H1 (cell line): ENCODE measurements around the gene TMEM129. TPM values are rescaled to one million over a fixed set of nuclear protein-coding genes. Genes with fewer than 3 reads are reported as not detected.

ENCODE experiments used
- CTCF ChIA-PET: fragments of 300-600 bp; sonication (Branson Sonifier 250); formaldehyde crosslinking; loops from one replicate; lab custom pipeline; 2021; ENCODE audit not compliant: partially characterized antibody; lab: Charles Lee
- POLR2A ChIA-PET: fragments of 300-600 bp; sonication (Branson Sonifier 250); formaldehyde crosslinking; loops from one replicate; lab custom pipeline; 2021; ENCODE audit warnings: inconsistent platforms; ENCODE audit not compliant: partially characterized antibody; lab: Charles Lee
- DNase-seq, 2 experiments: peaks; one replicate each; pipeline versions ENCODE4 v3.0.0 to v3.0.0-alpha.2; 2010 to 2022; ENCODE audit warnings: low spot score in 2 of 2, low read depth in 1 of 2, mixed read lengths in 1 of 2
- FAIRE-seq: peaks from 2 replicates; lab custom pipeline; 2011; peaks lifted over from hg19 to GRCh38; lab: Jason Lieb, UNC
- H2AFZ ChIP-seq: 2 replicates; pipeline ENCODE4 v1.8.1; 2012; ENCODE audit warnings: low read length, inconsistent platforms
- H2AK5ac ChIP-seq: 2 replicates; pipeline ENCODE4 v1.6.1; 2013; ENCODE audit warnings: low read depth, low read length
- H2BK120ac ChIP-seq: replicated peaks from 2 replicates; pipeline ENCODE3; 2013; ENCODE audit warnings: low read depth, low read length, inconsistent platforms
- H2BK12ac ChIP-seq: 2 replicates; pipeline ENCODE4 v1.6.1; 2013; ENCODE audit warnings: low read depth, low read length
- H2BK15ac ChIP-seq: 2 replicates; pipeline ENCODE4 v1.6.1; 2013; ENCODE audit warnings: low read length
- H2BK20ac ChIP-seq: 2 replicates; pipeline ENCODE4 v1.6.1; 2013; ENCODE audit warnings: low read length
- H2BK5ac ChIP-seq: 2 replicates; pipeline ENCODE4 v1.6.1; 2013; ENCODE audit warnings: low read depth, low read length
- H3K14ac ChIP-seq: 2 replicates; pipeline ENCODE4 v1.6.1; 2013; ENCODE audit warnings: inconsistent platforms; ENCODE audit not compliant: insufficient read length
- H3K18ac ChIP-seq: 2 replicates; pipeline ENCODE4 v1.6.1; 2013; ENCODE audit warnings: low read length; ENCODE audit errors: extremely low read depth
- H3K23ac ChIP-seq: 2 replicates; pipeline ENCODE4 v1.6.1; 2013; ENCODE audit warnings: inconsistent platforms; ENCODE audit not compliant: insufficient read length
- H3K23me2 ChIP-seq: 2 replicates; pipeline ENCODE4 v1.6.1; 2013; ENCODE audit warnings: low read depth, low read length
- H3K27ac ChIP-seq: 2 replicates; pipeline ENCODE4 v1.6.1; 2011; ENCODE audit warnings: low read depth, low read length, inconsistent platforms
- H3K27me3 ChIP-seq, 4 experiments: replicated peaks in 1 of 4; 1 replicate in 1 of 4; 2 replicates in 3 of 4; pipeline versions ENCODE4 v1.6.1 to v1.8.1; 2011 to 2013; ENCODE audit warnings: low read length in 3 of 4, mild to moderate bottlenecking in 3 of 4, inconsistent platforms in 2 of 4, mixed read lengths in 2 of 4, moderate library complexity in 1 of 4; ENCODE audit not compliant: control insufficient read depth in 3 of 4, insufficient read depth in 3 of 4; ENCODE audit errors: extremely low read depth in 1 of 4
- H3K36me3 ChIP-seq, 4 experiments: 2 replicates each; pipeline versions ENCODE4 v1.6.1 to v1.8.1; 2011 to 2013; ENCODE audit warnings: mild to moderate bottlenecking in 4 of 4, low read length in 3 of 4, moderate library complexity in 2 of 4, control low read depth in 1 of 4, inconsistent platforms in 1 of 4; ENCODE audit not compliant: insufficient read depth in 4 of 4, control insufficient read depth in 2 of 4
- H3K4ac ChIP-seq: replicated peaks from 2 replicates; pipeline ENCODE3; 2013; ENCODE audit warnings: low read length, low read depth, mixed read lengths, inconsistent platforms; ENCODE audit not compliant: insufficient read length
- H3K4me1 ChIP-seq, 4 experiments: replicated peaks in 1 of 4; 1 replicate in 1 of 4; 2 replicates in 3 of 4; pipeline versions ENCODE4 v1.6.1 to v1.8.1; 2011 to 2013; ENCODE audit warnings: low read length in 3 of 4, inconsistent platforms in 2 of 4, mixed read lengths in 1 of 4; ENCODE audit not compliant: insufficient read depth in 4 of 4, control insufficient read depth in 3 of 4
- H3K4me2 ChIP-seq, 2 experiments: 2 replicates each; pipeline versions ENCODE4 v1.6.1 to v1.8.1; 2011 to 2013; ENCODE audit warnings: low read depth in 2 of 2, low read length in 2 of 2, control low read depth in 1 of 2, inconsistent platforms in 1 of 2, mild to moderate bottlenecking in 1 of 2; ENCODE audit not compliant: insufficient read depth in 1 of 2
- H3K4me3 ChIP-seq, 4 experiments: fragments of 200-600, 300-600 bp in 1 of 4; sonication (generic), shearing (Covaris generic), sonication (Bioruptor Twin) in 1 of 4; 2 replicates each; pipeline versions ENCODE4 v1.5.1 to v1.8.1; 2011 to 2016; ENCODE audit warnings: low read length in 4 of 4, low read depth in 3 of 4, control low read depth in 2 of 4, inconsistent platforms in 2 of 4, mild to moderate bottlenecking in 2 of 4, mixed read lengths in 1 of 4, moderate library complexity in 1 of 4; ENCODE audit not compliant: insufficient read depth in 2 of 4; ENCODE audit errors: extremely low read depth in 1 of 4
- H3K56ac ChIP-seq: replicated peaks from 2 replicates; pipeline ENCODE3; 2013; ENCODE audit warnings: low read depth, mild to moderate bottlenecking, mixed read lengths, low read length, inconsistent platforms; ENCODE audit not compliant: insufficient read length
- H3K79me1 ChIP-seq: 2 replicates; pipeline ENCODE4 v1.6.1; 2013; ENCODE audit warnings: low read depth, low read length, control low read depth
- H3K79me2 ChIP-seq, 2 experiments: 2 replicates each; pipeline versions ENCODE4 v1.6.1 to v1.8.1; 2012 to 2013; ENCODE audit warnings: low read length in 2 of 2, mild to moderate bottlenecking in 2 of 2, inconsistent platforms in 1 of 2; ENCODE audit not compliant: insufficient read depth in 2 of 2, control insufficient read depth in 1 of 2
- H3K9ac ChIP-seq, 4 experiments: replicated peaks in 1 of 4; 1 replicate in 1 of 4; 2 replicates in 3 of 4; pipeline versions ENCODE4 v1.6.1 to v1.8.1; 2011 to 2013; ENCODE audit warnings: low read depth in 3 of 4, low read length in 3 of 4, control low read depth in 2 of 4, mild to moderate bottlenecking in 2 of 4, moderate library complexity in 2 of 4, inconsistent platforms in 1 of 4; ENCODE audit errors: extremely low read depth in 1 of 4
- H3K9me3 ChIP-seq, 2 experiments: 2 replicates each; pipeline versions ENCODE4 v1.6.1 to v1.8.1; 2012 to 2013; ENCODE audit warnings: mild to moderate bottlenecking in 2 of 2, moderate library complexity in 2 of 2, control low read depth in 1 of 2, inconsistent platforms in 1 of 2, low read depth in 1 of 2, low read length in 1 of 2, mixed read lengths in 1 of 2; ENCODE audit not compliant: insufficient read depth in 2 of 2
- H4K20me1 ChIP-seq, 2 experiments: replicated peaks in 1 of 2; 2 replicates each; pipeline versions ENCODE3 to v1.8.1; 2011 to 2013; ENCODE audit warnings: inconsistent platforms in 2 of 2, low read length in 2 of 2, mild to moderate bottlenecking in 1 of 2; ENCODE audit not compliant: insufficient read depth in 2 of 2, control insufficient read depth in 1 of 2
- H4K5ac ChIP-seq: 2 replicates; pipeline ENCODE4 v1.6.1; 2013; ENCODE audit warnings: low read length, low read depth, mixed read lengths, inconsistent platforms; ENCODE audit not compliant: insufficient read length
- H4K8ac ChIP-seq: 2 replicates; pipeline ENCODE4 v1.8.0; 2013; ENCODE audit warnings: mild to moderate bottlenecking, moderate library complexity, low read length, inconsistent platforms; ENCODE audit not compliant: insufficient read depth; ENCODE audit errors: extremely low read depth
- H4K91ac ChIP-seq: replicated peaks from 2 replicates; pipeline ENCODE3; 2013; ENCODE audit warnings: low read length, mixed read lengths, inconsistent platforms; ENCODE audit not compliant: insufficient read length
- KDM5A ChIP-seq: fragments of 200-600 bp; IDR thresholded peaks from 2 replicates; pipeline ENCODE4 v1.7.1; 2012; ENCODE audit warnings: mild to moderate bottlenecking, low read length, inconsistent platforms, mixed read lengths
- RAD21 ChIP-seq, 2 experiments: IDR thresholded peaks in 1 of 2; conservative IDR thresholded peaks in 1 of 2; 2 replicates each; pipeline ENCODE4 v1.6.1; 2011; ENCODE audit warnings: low read depth in 2 of 2, low read length in 2 of 2, improper control_type of control experiment in 1 of 2, inconsistent platforms in 1 of 2, mild to moderate bottlenecking in 1 of 2, moderate library complexity in 1 of 2
- WGBS, 2 experiments: shearing (Covaris generic) in 1 of 2; methylation state at CpG; one replicate each; pipeline versions ENCODE4 v1.1.6 to v1.1.7; 2013 to 2015; ENCODE audit warnings: low lambda C conversion rate in 2 of 2, mixed read lengths in 2 of 2, inconsistent platforms in 1 of 2, low coverage in 1 of 2, missing lambda C conversion rate in 1 of 2; ENCODE audit not compliant: insufficient replicate concordance in 2 of 2, insufficient coverage in 1 of 2, insufficient read length in 1 of 2; ENCODE audit errors: extremely low coverage in 1 of 2, missing lambda C conversion rate in 1 of 2; 5-methylcytosine and 5-hydroxymethylcytosine counted together
- polyA plus RNA-seq, 7 experiments: library from polyadenylated mRNA; depleted of rRNA in 3 of 7; stranded (reverse) in 5 of 7; unstranded in 2 of 7; fragments of >200 nt in 5 of 7; fragments of 200-250 nt in 2 of 7; gene quantifications; 1 replicate in 5 of 7; 2 replicates in 1 of 7; 4 replicates in 1 of 7; pipeline versions ENCODE4 v1.2.1 to v1.2.3, GENCODE V29; 2011 to 2013; ENCODE audit warnings: missing spikeins in 2 of 7, mixed read lengths in 2 of 7
- total RNA-seq: library from RNA; stranded (reverse); fragmentation: NEBNext Ultra II Directional; extraction: Animal tissue kit (Norgen Biotek cat#: 25700); gene quantifications from 2 replicates; pipeline ENCODE4 v1.2.1, GENCODE V29; 2021

Gene TMEM129
- total and polyA plus RNA-seq, 2 of the 8 experiments (the other 6 are each of a cell fraction or from before 2014, with no cell fraction given): 31.5 to 58.7 TPM

DNA sequence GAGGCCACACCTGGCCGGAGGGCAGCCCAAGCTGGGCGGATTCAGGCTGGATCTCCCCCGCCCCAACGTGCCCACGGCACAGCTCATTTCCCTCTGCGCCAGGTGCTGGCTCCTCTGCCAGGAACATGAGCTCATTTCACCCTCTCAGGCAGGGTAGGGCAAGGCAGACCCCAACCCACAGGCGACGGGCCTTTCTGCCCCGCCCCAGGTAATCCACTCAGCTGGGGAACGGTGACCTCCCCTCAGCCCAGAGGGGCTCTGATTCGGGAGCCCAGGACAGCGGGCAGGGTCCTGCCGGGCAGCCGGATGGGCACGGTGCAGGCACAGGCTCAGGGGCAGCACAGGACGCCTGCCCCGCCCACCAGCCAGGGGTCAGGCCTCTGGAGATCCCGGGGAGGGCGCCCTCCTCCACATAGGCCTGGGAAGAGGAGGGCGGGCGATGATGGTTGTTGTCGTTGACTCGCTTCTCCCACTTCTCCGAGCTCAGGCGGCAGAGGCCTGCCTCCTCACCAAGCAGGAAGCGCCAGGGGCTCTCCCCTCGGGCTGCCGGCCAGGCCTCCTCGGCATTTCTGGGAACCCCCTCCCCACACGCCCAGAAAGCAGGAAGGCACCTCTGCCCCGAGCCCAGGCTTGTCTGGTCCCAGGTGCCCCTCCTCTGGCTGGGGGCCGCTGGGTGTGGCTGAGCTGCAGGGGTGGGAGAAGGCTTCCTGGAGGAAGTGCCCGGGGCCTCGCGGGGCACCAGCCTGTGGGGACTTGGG is 31.3 kb upstream of the TMEM129 start:
- Histone ChIP-seq H2BK20ac (no peak overlapping the region), H2AFZ (no peak overlapping the region), H2BK12ac (0 out of 2 replicates have a peak overlapping the region, but pooled peaks have one; percentile 9), H3K23me2 (no peaks in the 10 kb centered on the region), H2BK120ac (no peak overlapping the region), H3K36me3 (no peaks in the 10 kb centered on the region), H4K20me1 (no peaks in the 10 kb centered on the region), H3K79me1 (no peaks in the 10 kb centered on the region), H3K4me2 (no peak overlapping the region), H3K27ac (no peak overlapping the region), H2BK5ac (peak overlapping the region; percentile 44; the same call in 1 of the 2 replicates), H3K9ac (no peak overlapping the region), H3K4me1 (peaks cover 0 to 14% (median 7%) of the 10 kb centered on the region in 4 experiments; a peak in 5 of 7 replicates), H3K56ac (no peak overlapping the region), H4K91ac (peak overlapping the region; percentile 22), H2AK5ac (no peak overlapping the region), H4K5ac (no peak overlapping the region), H3K4me3 (no peak overlapping the region), H3K27me3 (peaks cover 0 to 4% (median 0%) of the 10 kb centered on the region in 4 experiments; a peak in 2 of 7 replicates), H3K14ac (no peak overlapping the region), H3K23ac (no peak overlapping the region), H3K79me2 (no peaks in the 10 kb centered on the region), H2BK15ac (no peak overlapping the region), H3K9me3 (no peaks in the 10 kb centered on the region), H3K4ac (no peak overlapping the region), H4K8ac (no peak overlapping the region; the same call in 1 of the 2 replicates), H3K18ac (no peak overlapping the region; the same call in 1 of the 2 replicates)
- DNase-seq (no peak), FAIRE-seq (no peak)
- 72% methylated on average over 22 of the region's 35 CpGs; no CpG with 5 or more reads in 1 of the 2 experiments for WGBS, 2 experiments
- ChIA-PET CTCF (interaction anchor here (0.6 to 52.9 kb wide), 10 partner anchors 22 to 661 kb away, joined by 3 to 2507 read pairs (median 4); partner anchors contain the start of gene FGFR3), POLR2A (interaction anchor here (0.7 to 2.5 kb wide), 13 partner anchors 8 to 54 kb away, joined by 3 to 8 read pairs (median 4); no protein-coding TSS in a partner anchor)
- TF ChIP-seq RAD21 (IDR thresholded peaks at IDR 0.05 in 1 of 2, conservative IDR thresholded peaks at IDR 0.05 in 1 of 2; ENCODE audit: low read depth in 2 of 2, low read length in 2 of 2) (peak in 1 of 2 experiments; percentile 18; a peak in 1 of 4 replicates), KDM5A (no peak)
